NB4 (cell line): Measurements from ENCODE around the gene IDUA.

ENCODE experiments used
- CTCF ChIP-seq: IDR thresholded peaks from one replicate; pipeline ENCODE4 v1.5.1; 2012; ENCODE audit warnings: low read depth, low read length
- MAX ChIP-seq: IDR thresholded peaks from 2 replicates; pipeline ENCODE4 v1.6.1; 2011; ENCODE audit warnings: low read depth, low read length
- POLR2A ChIP-seq: IDR thresholded peaks from 2 replicates; pipeline ENCODE4 v1.6.1; 2011; ENCODE audit warnings: mild to moderate bottlenecking; ENCODE audit not compliant: insufficient read length; ENCODE audit errors: extremely low read depth

DNA sequence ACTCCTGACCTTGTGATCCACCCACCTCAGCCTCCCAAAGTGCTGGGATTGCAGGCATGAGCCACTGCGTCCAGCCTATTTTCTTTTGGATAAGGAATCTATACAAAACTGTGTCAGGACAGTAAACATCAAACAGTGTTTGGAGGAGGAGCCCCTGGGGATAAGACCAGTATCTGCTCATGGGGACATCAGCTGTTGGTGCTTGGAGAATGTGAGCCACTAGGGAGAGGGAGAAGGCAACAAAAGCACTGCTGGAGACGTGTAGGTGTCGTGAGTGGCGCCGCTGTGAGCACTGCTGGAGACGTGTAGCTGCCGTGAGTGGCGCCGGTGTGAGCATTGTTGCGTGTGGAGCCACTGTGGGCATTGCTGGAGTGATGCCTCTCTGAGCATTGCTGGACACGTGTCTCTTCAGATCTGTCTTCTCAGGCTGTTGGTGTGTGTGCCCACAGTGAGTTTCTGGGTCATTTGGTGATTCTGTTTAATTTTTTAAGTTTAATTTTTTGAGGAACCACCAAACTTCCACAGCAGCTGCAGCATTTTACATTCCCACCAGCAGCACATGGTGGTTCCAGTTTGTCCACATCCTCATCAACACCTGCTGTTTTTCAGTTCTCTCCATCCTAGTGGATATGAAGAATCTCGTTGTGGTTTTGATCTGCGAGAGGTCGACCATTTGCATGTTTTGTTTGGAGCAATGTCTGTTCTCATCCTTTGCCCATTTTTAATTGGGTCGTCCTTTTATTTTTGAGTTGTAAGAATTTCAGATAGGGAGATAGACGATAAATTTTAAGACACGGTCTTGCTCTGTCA, 32.4 kb upstream of the IDUA start:
- TF ChIP-seq CTCF, result no peak
- no peak for TF ChIP-seq POLR2A
- no peak for TF ChIP-seq MAX
